GM12874 (cell line): Measurements from ENCODE around the gene MAPK4.

Experiments
- TF ChIP-seq, protein P1 (sequence below): IDR thresholded peaks from 2 replicates; pipeline ENCODE4 v1.5.1; 2011; ENCODE audit warnings: low read depth, mild to moderate bottlenecking, control low read depth, low read length, moderate library complexity; ENCODE audit not compliant: insufficient read depth

Gene MAPK4

DNA sequence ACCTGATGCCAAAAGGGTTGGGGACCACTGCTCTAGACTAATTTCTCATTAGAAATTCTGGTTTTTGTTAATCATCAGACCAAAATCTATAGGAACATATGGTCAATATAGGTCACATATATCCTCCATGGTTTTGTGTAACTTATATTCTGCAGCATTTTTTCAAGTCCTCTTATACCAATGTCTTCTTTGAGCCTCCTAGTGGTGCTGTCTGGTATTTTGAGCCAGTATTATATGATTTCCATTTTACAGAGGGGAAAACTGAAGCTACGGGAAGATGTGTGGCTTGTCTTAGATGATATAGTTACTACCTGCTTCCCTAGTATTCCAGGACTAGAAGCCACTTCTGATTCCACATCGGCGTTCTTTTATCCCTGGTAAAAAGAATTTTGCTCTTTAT is 13.8 kb downstream of the MAPK4 start:
- TF ChIP-seq, protein P1, sequence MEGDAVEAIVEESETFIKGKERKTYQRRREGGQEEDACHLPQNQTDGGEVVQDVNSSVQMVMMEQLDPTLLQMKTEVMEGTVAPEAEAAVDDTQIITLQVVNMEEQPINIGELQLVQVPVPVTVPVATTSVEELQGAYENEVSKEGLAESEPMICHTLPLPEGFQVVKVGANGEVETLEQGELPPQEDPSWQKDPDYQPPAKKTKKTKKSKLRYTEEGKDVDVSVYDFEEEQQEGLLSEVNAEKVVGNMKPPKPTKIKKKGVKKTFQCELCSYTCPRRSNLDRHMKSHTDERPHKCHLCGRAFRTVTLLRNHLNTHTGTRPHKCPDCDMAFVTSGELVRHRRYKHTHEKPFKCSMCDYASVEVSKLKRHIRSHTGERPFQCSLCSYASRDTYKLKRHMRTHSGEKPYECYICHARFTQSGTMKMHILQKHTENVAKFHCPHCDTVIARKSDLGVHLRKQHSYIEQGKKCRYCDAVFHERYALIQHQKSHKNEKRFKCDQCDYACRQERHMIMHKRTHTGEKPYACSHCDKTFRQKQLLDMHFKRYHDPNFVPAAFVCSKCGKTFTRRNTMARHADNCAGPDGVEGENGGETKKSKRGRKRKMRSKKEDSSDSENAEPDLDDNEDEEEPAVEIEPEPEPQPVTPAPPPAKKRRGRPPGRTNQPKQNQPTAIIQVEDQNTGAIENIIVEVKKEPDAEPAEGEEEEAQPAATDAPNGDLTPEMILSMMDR, result no peak

DNA sequence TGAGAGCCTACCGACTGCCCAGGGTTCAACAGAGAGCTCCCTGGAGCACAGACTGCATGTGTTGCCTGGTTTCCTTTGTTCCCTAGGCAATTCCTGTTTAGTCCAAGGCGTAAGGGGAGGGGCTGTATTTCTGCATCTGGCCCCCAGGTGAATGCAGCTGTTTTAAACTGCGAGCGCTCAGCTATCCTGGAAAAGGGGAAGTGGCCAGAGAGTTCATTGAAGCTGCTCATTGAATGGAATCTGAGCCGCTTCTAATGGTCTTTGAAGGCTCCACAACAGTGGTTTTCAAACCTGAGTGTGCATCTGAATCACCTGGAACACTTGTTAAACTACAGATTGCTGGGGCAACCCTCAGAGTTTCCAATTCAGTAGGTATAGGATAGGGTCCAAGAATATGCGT is 18.1 kb downstream of the MAPK4 start:
- TF ChIP-seq, protein P1, result no peak

DNA sequence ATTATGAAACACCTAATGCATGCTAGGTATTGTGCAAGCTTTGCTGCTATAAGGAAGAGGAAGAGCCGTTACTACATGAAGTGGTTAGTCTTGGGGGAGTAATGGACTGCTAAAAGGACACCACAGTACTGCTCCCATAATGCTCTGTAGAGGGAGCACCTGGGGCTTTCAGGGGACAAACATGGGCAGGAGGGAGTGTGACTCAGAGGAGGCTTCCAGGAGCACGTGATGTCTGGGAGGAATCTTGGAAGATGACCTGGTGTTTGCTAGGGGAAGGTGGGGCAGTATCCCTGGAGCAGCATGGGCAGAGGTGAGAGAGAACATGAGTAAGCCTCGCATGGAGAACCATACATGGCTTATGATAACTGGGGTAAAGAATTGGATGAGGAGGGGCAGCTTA is 18.8 kb downstream of the MAPK4 start:
- TF ChIP-seq, protein P1, result no peak

DNA sequence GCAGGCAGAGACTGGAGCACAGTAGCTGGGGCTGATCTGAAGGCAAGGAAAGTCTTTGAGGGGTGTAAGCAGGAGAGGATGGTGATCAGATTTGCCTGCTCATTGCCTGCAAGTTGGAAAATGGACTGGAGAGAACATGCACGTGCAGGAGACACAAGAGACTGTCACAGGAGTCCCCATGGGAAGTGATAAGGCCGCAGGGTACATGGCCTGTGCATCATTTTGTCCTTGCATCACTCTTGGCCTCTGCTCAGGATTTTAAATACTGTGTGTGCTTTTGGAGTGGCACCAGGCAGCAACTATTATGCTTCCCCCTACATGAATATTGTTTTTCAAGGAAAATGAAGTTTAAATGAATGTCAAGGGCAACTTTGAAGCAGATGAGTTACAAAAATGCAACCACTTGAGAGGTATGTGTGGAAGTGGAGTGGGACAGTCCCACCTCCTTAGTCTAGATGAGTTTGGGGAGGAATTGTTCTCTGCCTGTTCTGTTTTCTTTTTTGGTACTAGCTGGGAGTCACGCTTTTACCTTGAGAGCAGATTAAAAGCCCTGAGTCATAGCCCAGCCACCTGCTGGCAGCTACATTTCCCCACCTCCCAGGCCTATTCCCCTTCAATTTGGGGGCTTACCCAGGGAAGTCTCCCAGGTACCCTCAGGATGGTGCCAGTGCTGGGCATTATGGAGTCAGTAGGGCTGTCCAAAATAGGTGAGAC is 19.3 kb downstream of the MAPK4 start:
- TF ChIP-seq, protein P1, result no peak

DNA sequence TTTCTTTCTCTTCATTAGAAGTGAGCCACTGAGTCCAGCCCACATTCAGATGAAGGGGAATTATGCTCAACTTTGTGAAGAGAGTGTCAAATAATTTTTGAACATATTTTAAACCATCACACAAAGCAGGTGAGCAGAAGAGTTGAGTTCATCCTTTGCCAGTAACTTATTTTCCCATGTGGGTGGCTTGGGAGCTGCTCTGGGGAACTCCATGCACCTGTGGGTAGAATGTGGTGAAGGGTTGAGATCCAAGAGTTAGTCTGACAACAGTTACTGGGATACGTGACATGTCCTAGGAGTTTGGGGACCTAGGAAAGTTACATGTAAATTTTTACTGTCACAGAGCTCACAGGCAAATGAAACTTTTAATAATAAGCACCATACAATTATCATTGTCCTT is 21.6 kb downstream of the MAPK4 start:
- TF ChIP-seq, protein P1, result no peak

DNA sequence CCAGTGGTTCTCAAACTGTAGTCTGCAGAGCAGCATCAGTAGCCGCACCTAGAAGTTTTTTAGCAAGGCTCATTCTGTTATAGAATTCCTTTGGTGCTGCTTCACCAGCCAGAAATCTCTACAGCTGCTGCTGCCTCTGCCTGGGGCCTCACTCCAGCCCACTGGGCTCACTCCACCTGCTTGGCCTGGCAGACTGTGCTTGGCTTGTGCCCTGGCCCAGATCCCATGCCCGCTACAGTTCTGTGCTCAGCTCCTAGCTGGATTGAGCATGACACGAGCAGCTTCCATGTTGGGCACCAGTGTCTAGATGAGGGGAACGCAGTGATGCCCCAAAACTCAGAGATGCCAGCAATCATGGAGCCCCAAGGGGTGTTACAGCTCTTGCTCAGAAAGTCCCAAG is 22.6 kb downstream of the MAPK4 start:
- TF ChIP-seq, protein P1, result no peak

DNA sequence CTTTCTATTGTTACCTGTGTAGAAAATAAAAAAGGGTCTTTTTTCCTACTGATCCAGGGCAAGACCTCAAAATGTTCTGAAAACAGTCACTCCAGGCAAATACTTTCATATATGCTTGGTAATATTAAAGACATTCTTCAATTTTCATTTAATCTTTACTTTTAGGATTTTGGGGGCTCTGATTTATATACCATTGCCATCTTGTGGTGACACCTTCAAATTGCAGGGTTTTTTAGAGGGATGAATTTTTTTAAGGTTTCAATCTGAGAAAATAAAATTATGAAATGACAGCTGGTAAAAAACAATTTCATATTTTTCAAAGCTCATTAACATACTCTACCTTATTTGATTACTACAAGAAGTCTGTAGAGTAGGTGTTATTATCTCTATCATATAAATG is 26.8 kb downstream of the MAPK4 start:
- TF ChIP-seq, protein P1, result no peak
